ENCODE measurements around the gene STT3B.
A peak's percentile ranks its signal among the peaks of the same experiment; 100 is the strongest.

Gene STT3B

GRCh38 chr3:31532587-31533168 is at the start of gene STT3B:
TSS of gene STT3B (plus strand) at chr3:31532925. CDS start at chr3:31532999, 74 bp downstream.
- peak; percentile 63 for DNase-seq (ENCODE audit: extremely low read depth, low read depth)
- no peak for TF ChIP-seq CTCF (IDR thresholded peaks at IDR 0.05; ENCODE audit: low read depth, low read length)

- TF ChIP-seq CTCF (IDR thresholded peaks at IDR 0.05; ENCODE audit: low read depth, low read length): no peak
- no peak for DNase-seq (ENCODE audit: extremely low read depth, low read depth)
Measured at GRCh38 chr3:31483776-31484175, 48.9 kb upstream of the STT3B start.

GRCh38 chr3:31485196-31485595 is 47.5 kb upstream of the STT3B start:
- no peak for TF ChIP-seq CTCF (IDR thresholded peaks at IDR 0.05; ENCODE audit: low read depth, low read length)
- no peak for DNase-seq (ENCODE audit: extremely low read depth, low read depth)

- TF ChIP-seq CTCF (IDR thresholded peaks at IDR 0.05; ENCODE audit: low read depth, low read length): no peak
- DNase-seq (ENCODE audit: extremely low read depth, low read depth): no peak
Measured at GRCh38 chr3:31486865-31487533, 45.7 kb upstream of the STT3B start.

- no peak for DNase-seq (ENCODE audit: extremely low read depth, low read depth)
- TF ChIP-seq CTCF (IDR thresholded peaks at IDR 0.05; ENCODE audit: low read depth, low read length): no peak
Measured at GRCh38 chr3:31488475-31489017, 44.2 kb upstream of the STT3B start.

GRCh38 chr3:31490502-31490901 is 42.2 kb upstream of the STT3B start:
- no peak for TF ChIP-seq CTCF (IDR thresholded peaks at IDR 0.05; ENCODE audit: low read depth, low read length)

GRCh38 chr3:31491660-31492059 is 41.1 kb upstream of the STT3B start:
- DNase-seq (ENCODE audit: extremely low read depth, low read depth): no peak
- TF ChIP-seq CTCF (IDR thresholded peaks at IDR 0.05; ENCODE audit: low read depth, low read length): no peak

More at GRCh38 chr3:31490502-31490901, 42.2 kb upstream of the STT3B start:
- DNase-seq (ENCODE audit: extremely low read depth, low read depth): no peak
